Uterus (tissue), 4 donors: ENCODE measurements around the gene BCO2. TPM values are rescaled to one million over a fixed set of nuclear protein-coding genes. Genes with fewer than 3 reads are reported as not detected.

Experiments used
- DNase-seq, 2 donors: peaks; one replicate each; pipeline ENCODE4 v3.0.0-alpha.2; 2019 to 2020
- H3K27ac ChIP-seq, 2 donors: fragments of 200-600 bp; sonication (generic); 1 replicate in 1 of 2; 2 replicates in 1 of 2; pipeline ENCODE4 v1.5.1; 2016 to 2018
- H3K27me3 ChIP-seq, 2 donors: fragments of 200-600 bp; sonication (generic); one replicate each; pipeline ENCODE4 v1.5.1; 2018 to 2019; ENCODE audit warnings: control low read depth in 1 of 2
- H3K36me3 ChIP-seq, 2 donors: fragments of 200-600 bp; sonication (generic); one replicate each; pipeline ENCODE4 v1.5.1; 2019; ENCODE audit warnings: control low read depth in 1 of 2
- H3K4me1 ChIP-seq, 2 donors: fragments of 200-600 bp; sonication (generic); one replicate each; pipeline ENCODE4 v1.5.1; 2018 to 2019; ENCODE audit warnings: control low read depth in 1 of 2
- H3K4me3 ChIP-seq, 2 donors: fragments of 200-600 bp; sonication (generic); 1 replicate in 1 of 2; 2 replicates in 1 of 2; pipeline ENCODE4 v1.5.1; 2018 to 2019; ENCODE audit warnings: mild to moderate bottlenecking in 1 of 2
- H3K9me3 ChIP-seq, 2 donors: fragments of 200-600 bp; sonication (generic); one replicate each; pipeline ENCODE4 v1.5.1; 2019; ENCODE audit warnings: control low read depth in 1 of 2
- POLR2A ChIP-seq, 2 donors: fragments of 450-650 bp; IDR thresholded peaks; one replicate each; pipeline ENCODE4 v1.6.1; 2016; ENCODE audit warnings: antibody characterized with exemption in 2 of 2, mild to moderate bottlenecking in 1 of 2, moderate library complexity in 1 of 2
- intact Hi-C: fragments of 100-400 bp; cut with DNase I; formaldehyde crosslinking; loops from one replicate; pipeline ENCODE4 v1.15.1; 2023; ENCODE audit warnings: low total_unique reads
- total RNA-seq, 4 donors: library from RNA; depleted of rRNA in 3 of 4; stranded (reverse); fragments of >200 nt in 3 of 4; gene quantifications; one replicate each; pipeline versions ENCODE4 v1.1.0 to v1.2.4, GENCODE V29; 2014 to 2023
- TF ChIP-seq, protein P1 (sequence below), 4 experiments: fragments of 200-600 bp in 2 of 4; fragments of 450-650 bp in 2 of 4; sonication (generic) in 2 of 4; IDR thresholded peaks; one replicate each; pipeline ENCODE4 v1.5.1; 2016 to 2019; ENCODE audit warnings: antibody characterized with exemption in 4 of 4, mild to moderate bottlenecking in 2 of 4, moderate library complexity in 1 of 4
- donor health status: DM: yes; HTN: yes; CAD: no.

BCO2 gene
- total RNA-seq, 4 donors from 2014 or later, result 4.6 to 15.3 (median 14.2) TPM

DNA sequence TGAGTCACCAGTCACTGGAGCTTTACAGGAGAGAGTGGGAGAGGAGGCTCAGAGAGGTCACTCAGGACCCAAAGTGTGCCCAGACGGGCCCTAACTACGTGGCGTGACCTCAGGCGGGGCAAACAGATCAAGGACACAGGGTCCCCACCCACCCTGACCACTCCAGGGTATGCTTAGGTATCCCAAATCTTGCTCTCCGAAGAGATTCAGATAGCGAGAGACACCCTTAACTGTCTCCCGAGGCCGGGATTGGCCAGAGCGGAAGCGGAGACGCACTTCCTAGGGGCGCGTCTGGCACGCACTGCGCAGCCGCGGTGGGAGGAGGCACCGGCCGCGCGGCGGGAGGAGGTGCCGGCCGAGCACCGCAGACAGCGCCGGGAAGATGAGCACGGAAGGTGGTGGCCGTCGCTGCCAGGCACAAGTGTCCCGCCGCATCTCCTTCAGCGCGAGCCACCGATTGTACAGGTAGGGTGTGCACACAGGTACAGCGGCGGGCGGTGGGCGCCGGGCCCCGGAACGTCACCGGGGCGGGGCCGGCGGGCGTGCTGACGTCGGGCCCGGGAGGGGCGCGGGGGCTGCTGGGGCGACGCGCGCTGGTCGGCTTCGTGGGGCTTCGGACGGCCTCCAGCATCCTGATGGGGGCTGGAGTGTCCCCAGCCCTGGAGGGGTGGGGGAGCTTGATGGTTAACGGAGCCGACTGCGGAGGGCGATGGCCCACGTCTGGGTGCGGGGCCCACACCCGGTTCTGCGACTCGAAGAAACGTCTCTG lies 50.9 kb downstream of the BCO2 start, which contains the start of gene PTS:
PTS (plus strand) TSS at position 367 of the 769 bp plus-strand sequence; CDS start at position 383, 16 bp downstream.
- TF ChIP-seq, protein P1, sequence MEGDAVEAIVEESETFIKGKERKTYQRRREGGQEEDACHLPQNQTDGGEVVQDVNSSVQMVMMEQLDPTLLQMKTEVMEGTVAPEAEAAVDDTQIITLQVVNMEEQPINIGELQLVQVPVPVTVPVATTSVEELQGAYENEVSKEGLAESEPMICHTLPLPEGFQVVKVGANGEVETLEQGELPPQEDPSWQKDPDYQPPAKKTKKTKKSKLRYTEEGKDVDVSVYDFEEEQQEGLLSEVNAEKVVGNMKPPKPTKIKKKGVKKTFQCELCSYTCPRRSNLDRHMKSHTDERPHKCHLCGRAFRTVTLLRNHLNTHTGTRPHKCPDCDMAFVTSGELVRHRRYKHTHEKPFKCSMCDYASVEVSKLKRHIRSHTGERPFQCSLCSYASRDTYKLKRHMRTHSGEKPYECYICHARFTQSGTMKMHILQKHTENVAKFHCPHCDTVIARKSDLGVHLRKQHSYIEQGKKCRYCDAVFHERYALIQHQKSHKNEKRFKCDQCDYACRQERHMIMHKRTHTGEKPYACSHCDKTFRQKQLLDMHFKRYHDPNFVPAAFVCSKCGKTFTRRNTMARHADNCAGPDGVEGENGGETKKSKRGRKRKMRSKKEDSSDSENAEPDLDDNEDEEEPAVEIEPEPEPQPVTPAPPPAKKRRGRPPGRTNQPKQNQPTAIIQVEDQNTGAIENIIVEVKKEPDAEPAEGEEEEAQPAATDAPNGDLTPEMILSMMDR (IDR thresholded peaks at IDR 0.05), result no peak
- peak; percentile 80 to 98 for TF ChIP-seq POLR2A (IDR thresholded peaks at IDR 0.05)
- peak; percentile 86 to 88 for DNase-seq
- Histone ChIP-seq H3K4me3 (peak within 1 kb of the TSS; percentile 77 to 78), H3K27ac (peak within 1 kb of the TSS; percentile 95 to 96), H3K4me1 (no peaks in the 10 kb centered on the region), H3K27me3 (no peaks in the 10 kb centered on the region), H3K9me3 (no peaks in the 10 kb centered on the region), H3K36me3 (no peaks in the 10 kb centered on the region)
- intact Hi-C loops, result no loop called here

GRCh38 chr11:112226831-112227401 lies 51.6 kb downstream of the BCO2 start:
- no peaks in the 10 kb centered on the region for H3K9me3 ChIP-seq
- H3K4me3 ChIP-seq, result peak overlapping the region; percentile 77 to 78
- no peaks in the 10 kb centered on the region for H3K27me3 ChIP-seq
- no peak for DNase-seq
- H3K36me3 ChIP-seq, result no peaks in the 10 kb centered on the region
- intact Hi-C loops, result no loop called here
- H3K27ac ChIP-seq, result peak overlapping the region; percentile 95 to 96
- no peaks in the 10 kb centered on the region for H3K4me1 ChIP-seq
- TF ChIP-seq POLR2A (IDR thresholded peaks at IDR 0.05), result no peak
- TF ChIP-seq, protein P1 (IDR thresholded peaks at IDR 0.05), result no peak

- Histone ChIP-seq H3K9me3 (no peaks in the 10 kb centered on the region), H3K4me1 (no peaks in the 10 kb centered on the region), H3K36me3 (no peaks in the 10 kb centered on the region), H3K27me3 (no peaks in the 10 kb centered on the region), H3K27ac (peak overlapping the region; percentile 95 to 96), H3K4me3 (peak overlapping the region in 1 of 2 donors; percentile 78)
- intact Hi-C loops, result no loop called here
- TF ChIP-seq, protein P1 (IDR thresholded peaks at IDR 0.05), result no peak
- TF ChIP-seq POLR2A (IDR thresholded peaks at IDR 0.05), result no peak
- DNase-seq, result no peak
Observed at GRCh38 chr11:112227471-112227870, 52.2 kb downstream of the BCO2 start.

- Histone ChIP-seq H3K9me3 (no peaks in the 10 kb centered on the region), H3K4me1 (no peaks in the 10 kb centered on the region), H3K27ac (no peak overlapping the region), H3K36me3 (no peaks in the 10 kb centered on the region), H3K4me3 (no peak overlapping the region), H3K27me3 (no peaks in the 10 kb centered on the region)
- TF ChIP-seq, protein P1 (IDR thresholded peaks at IDR 0.05), result no peak
- TF ChIP-seq POLR2A (IDR thresholded peaks at IDR 0.05), result no peak
- intact Hi-C loops, result no loop called here
- no peak for DNase-seq
Observed at GRCh38 chr11:112228706-112229105, 53.4 kb downstream of the BCO2 start.

DNA sequence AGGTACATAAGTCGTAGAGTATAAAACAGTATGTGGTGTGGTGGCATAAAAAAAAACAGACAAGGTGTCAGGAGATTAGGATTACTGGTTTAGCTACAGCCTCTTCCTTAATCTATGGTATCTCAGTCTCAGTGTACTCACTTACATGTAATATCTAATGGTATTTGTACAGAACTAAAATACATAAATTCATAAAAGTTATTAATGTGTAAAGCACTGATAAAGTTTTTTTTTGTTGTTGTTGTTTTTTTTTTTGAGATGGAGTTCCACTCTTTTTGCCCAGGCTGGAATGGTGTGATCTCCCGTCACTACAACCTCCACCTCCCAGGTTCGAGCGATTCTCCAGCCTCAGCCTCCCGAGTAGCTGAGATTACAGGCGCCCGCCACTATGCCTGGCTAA lies 53.8 kb downstream of the BCO2 start:
- Histone ChIP-seq H3K9me3 (no peaks in the 10 kb centered on the region), H3K36me3 (no peaks in the 10 kb centered on the region), H3K27ac (no peak overlapping the region), H3K4me3 (no peak overlapping the region), H3K4me1 (no peaks in the 10 kb centered on the region), H3K27me3 (no peaks in the 10 kb centered on the region)
- intact Hi-C loops, result no loop called here
- DNase-seq, result no peak
- TF ChIP-seq POLR2A (IDR thresholded peaks at IDR 0.05), result no peak
- TF ChIP-seq, protein P1 (IDR thresholded peaks at IDR 0.05), result no peak
